GM19438 (cell line): Measurements from ENCODE around the gene ACTN3.
"Not testable (repeated sequence)": the region's sequence is repeated elsewhere in the genome, so short reads cannot be mapped to it uniquely, and the experiment has no call there.

Source experiments
- ATAC-seq: cut with Tn5 transposase; IDR thresholded peaks from one replicate; pipeline ENCODE4 v1.9.1; 2021; ENCODE audit warnings: low read depth; ENCODE audit not compliant: unreplicated experiment

The ACTN3 gene

DNA sequence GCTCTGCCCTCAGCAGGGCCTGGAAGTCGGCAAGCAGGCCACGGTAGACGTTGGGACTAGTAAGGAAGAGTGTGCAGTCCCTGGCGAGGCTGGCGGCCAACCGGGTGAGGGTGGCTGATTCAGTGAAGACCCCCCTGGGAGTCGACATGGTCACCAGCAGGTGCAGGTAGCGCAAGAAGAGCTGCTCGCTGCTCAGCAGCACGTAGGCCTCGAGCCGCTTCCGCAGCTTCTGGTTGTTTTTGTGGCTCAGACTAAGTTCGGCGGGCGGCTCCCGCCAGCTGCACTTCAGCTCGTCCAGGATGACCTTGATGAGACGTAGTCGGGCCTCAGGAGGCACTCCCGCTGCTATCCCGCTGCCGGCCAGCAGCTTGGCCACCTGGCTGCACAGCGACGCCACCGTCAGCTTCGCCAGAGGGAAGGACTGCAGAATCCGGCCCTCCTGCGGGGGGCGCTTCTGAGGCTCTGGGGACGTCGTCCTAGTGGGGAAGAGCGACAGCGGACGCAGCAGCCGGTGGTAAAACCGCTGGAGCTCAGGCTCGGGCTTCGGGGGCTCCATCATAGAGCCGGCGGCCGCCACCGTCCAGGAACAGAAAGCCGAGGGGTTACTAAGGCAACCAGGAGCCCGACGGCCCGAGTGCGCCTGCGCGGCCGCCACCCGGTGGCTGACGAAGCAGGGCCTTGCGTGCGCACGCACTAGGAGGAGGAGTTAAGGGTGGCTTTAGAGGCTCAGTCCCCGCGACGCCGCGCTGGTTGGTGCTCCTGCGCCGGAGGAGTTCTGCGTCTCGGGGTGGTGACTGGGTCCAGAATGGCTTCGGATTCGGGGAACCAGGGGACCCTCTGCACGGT, 46.0 kb downstream of the ACTN3 start, which contains the start of the genes CCDC87 and CCS:
CCDC87 (minus strand) TSS at position 607 of the 846 bp plus-strand sequence; CDS start at position 559, 48 bp downstream.
CCS (plus strand) TSS at position 729 of the 846 bp plus-strand sequence; CDS start at position 806, 77 bp downstream.
- ATAC-seq = peak; percentile 79

DNA sequence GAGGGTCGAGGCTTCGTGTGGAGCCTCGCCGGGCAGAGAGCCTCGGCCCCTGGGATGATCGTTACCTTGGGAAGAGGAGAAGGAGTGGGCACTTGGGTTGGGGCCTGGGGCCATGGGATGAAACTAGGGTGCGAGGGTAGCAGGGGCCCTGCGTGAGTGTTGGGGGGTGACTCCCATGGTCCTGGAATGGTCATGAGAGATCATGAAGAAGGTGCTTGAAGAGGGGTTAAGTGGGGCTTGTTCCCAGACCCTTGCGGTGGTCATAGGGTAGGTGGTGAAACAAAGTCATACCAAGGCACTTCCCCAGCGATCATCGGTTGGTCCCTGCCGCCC, 46.6 kb downstream of the ACTN3 start:
- peak; percentile 19 for ATAC-seq

DNA sequence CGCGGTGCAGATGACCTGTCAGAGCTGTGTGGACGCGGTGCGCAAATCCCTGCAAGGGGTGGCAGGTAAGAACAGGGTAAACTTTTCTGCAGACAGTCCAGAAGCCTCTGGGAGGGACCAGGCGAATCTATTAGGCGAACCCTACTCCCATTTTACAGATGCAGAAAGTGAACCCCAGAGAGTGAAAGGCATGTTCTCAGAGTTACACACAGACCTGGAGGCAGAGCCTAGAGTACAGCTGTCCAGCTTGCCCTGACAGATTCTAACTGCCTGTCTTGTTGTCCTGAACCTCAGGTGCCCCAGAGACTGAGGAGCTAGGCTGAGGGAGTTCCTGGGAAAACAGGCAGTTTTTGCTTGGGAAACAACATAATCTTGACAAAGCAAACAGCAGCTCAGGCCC, 46.9 kb downstream of the ACTN3 start:
- no peak for ATAC-seq

DNA sequence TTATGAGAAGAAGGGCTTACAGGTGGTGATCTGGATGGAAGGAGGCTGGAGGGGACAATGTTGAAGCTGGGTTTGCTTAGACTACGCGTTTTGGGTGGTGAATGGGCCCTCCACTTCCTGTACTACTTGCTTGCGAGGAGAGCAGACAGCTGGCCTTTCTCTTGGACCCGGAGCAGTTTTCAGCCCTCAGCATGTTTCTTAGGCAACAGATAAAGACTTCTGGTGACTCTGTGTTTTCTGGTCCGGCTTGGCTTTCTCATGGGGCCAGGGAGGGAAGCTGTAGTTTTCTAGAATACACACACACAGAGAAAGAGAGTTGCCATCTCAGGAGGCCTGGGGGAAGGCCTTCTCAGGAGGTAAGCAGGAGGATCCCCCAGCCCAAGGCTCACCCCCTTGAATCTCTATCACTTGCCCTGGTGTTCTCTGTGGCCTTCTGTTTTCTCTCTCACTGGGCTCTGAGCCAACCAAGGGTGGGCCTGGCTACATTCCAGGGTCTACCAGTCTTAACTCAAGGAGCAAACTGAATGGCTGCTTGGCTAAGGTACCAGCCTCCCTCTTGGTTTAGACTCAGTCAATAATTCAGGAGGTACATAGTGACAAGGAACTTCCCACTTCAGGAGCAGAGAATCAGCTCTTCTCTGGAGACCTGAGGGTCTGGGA, 48.7 kb downstream of the ACTN3 start:
- ATAC-seq = no peak

DNA sequence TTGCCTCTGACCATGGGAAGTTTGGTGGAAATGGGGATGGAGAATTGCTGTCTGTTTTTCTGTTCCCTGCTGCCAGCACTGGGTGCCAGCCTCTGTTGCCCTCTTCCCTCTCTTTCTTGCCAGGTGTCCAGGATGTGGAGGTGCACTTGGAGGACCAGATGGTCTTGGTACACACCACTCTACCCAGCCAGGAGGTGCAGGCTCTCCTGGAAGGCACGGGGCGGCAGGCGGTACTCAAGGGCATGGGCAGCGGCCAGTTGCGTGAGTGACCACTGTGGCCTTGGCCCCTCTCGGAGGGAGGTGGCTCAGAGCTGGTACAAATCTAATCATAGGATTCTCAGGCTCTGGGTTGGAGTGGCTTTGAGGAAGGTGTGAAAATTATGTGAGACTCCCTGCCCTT, 52.3 kb downstream of the ACTN3 start:
- no peak for ATAC-seq

DNA sequence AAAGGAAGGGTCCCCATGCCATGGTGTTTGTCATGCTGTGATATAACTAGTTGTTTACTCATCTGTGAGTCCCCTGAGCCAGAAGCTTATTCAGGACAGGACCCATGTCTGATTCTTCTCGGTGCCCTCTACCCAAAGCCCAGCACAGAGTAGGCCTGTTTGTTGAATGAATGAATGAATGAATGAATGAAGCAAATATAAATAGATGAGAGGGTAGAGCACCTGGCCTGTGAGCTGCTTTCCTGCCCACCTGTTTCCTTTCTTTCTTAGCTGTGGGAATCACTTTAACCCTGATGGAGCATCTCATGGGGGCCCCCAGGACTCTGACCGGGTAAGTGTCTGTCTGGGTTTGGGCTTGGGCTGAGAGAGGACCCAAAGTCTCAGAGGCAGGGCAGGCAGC, 53.5 kb downstream of the ACTN3 start:
- no peak for ATAC-seq

DNA sequence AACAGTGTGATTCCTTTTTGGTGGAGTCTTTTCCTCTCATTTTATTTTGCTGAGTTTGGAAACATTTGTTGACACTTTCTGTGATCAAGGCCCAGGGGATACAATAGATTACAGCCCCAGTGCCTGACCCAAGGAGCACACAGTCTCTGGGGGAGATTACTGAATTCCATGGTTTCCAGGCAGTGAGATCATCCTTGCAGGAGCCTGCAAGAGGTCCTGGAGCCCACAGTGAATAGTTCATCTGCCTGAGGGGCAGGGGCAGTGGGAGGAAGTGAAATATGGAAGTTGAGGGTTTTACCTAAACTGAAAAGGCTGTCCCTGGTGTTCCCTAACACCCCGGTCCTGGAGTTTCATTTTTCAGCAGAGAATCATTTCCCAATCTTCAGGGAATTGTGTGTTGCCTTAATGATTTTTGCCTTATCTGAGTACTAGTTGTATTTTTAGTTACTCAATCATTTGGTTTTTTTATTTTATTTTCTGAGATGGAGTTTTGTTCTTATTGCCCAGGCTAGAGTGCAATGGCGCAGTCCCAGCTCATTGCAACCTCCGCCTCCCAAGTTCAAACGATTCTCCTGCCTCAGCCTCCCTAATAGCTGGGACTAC, 54.0 kb downstream of the ACTN3 start:
- ATAC-seq = no peak

DNA sequence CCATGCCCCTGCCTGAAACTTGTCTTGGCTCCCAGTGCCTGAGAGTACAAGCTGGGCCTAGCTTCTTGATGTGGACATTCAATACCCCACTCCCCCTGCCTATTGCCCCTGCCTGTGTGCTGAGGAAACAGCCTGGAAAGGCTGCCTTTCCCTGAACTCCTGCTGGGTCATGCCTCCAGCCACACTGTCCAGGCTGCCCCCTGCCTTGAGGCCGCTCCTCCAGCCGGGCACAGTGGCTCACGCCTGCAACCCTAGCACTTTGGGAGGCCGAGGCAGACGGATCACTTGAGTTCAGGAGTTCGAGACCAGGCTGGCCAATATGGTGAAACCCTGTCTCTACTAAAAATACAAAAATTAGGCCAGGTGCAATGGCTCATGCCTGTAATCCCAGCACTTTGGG, 56.4 kb downstream of the ACTN3 start:
- ATAC-seq = no peak

DNA sequence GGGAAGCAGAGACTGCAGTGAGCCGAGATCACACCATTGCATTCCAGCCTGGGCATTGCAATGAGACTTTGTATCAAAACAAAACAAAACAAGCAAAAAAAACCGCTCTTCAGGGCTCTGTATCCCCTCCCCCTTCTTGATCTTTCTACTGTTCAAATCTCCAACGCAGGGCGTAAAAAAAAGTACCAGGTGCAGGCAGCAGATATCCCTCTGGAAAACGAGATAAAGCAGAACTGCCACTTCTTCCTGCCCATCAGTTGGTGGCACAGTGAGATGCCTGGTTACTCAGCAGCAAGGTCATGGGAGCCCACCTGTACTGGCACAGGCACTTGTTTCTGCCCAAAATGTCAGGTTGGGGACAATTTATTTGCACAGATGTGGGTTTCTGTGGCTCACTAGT, 57.5 kb downstream of the ACTN3 start:
- no peak for ATAC-seq

DNA sequence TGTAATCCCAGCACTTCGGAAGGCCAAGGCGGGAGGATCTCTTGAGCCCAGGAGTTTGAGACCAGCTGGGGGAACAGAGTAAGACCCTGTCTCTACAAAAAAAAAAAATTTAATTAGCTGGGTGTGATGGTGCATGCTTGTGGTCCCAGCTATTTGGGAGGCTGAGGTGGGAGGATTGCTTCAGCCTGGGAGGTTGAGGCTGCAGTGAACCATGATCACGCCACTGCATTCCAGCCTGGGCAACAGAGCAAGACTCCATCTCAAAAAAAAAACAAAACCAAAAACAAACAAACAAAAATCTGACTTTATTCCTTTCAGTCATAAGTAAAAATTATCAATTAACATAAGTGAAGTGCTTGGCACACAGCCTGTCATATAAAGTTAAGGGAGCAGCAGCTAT, 59.9 kb downstream of the ACTN3 start:
- not testable (repeated sequence) for ATAC-seq

DNA sequence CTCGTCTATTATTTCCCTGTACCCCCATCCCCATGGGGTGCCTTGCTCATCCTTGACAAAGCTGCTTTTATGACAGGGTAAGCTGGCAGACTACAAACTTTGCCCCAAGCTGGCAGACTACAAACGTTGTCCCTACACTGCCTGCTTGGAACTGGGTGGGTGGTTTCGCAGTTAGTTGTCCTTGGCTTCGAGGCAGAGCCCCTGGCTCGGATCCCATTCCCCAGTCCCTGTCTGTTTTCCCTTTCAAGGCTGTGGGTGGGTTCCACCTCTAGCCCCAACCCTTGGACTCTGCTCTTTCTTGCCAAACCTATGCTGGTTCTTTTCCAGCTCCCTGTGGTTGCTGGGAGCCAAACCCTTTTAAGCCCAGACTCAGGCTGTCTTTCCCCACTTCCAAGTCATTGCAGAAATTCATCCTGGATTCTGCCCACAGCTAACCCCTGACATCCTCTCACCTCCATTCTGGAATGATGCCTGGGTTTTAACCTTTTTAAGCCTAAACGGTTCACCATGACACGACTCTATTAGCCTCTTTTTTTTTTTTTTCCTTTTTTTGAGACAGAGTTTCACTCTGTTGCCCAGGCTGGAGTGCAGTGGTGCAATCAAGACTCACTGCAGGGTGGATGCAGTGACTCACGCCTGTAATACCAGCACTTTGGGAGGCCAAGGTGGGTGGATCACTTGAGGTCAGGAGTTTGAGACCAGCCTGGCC, 60.6 kb downstream of the ACTN3 start:
- no peak for ATAC-seq

DNA sequence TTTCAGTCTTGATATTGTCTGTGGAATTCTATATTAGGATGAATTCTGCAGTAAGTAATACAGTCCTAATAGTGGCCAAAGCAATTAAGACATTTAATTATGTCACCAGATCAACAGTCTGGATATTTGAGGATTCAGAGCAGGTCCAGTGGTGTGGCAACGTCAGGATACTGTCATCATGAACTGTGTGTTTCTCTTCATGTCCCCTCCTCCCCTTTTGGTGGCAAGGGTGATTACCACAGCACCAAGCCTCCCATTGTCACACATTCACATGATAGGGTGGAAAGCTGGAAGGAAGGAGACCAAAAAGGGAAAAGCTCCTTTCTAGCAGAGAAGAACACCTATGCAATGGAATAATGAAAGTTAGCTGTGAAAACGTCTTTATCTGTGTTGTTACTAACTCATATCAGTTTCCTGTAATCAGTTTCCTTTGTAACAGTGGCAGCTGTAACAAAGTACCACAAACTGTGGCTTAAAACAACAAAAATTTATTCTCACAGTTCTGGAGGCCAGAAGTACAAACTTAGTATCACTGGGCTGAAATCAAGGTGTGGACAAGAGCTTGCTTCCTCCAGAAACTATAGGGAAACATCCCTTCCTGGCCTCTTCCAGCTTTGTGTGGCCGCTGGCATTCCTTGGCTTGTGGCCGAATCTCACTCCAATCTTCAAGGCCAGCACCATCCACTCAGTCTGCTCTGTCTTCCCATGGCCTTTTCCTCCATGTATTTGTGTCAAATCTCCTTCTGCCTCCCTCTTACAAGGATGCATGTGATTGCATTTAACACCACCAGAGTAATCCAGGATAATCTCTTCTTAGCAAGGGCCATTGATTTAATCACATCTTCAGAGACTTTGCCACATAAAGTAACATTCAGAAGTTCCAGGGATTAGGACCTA, 63.3 kb downstream of the ACTN3 start:
- ATAC-seq = no peak

DNA sequence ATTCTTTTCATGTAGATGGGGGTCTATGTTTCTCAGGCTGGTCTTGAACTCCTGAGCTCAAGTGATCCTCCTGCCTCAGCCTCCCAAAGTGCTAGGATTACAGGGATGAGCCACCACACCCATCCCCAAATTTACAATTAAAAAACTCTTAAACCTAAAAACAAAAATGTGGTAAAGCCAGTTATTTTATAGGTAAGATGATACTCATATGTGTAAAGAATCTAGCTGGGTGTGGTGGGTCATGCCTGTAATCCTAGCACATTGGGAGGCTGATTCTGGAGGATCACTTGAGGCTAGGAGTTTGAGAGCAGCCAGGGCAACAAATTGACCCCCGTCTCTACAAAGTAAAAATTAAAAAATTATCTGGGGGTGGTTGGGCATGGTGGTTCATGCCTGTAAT, 65.8 kb downstream of the ACTN3 start:
- ATAC-seq = no peak
